GM18499 (cell line): Measurements from ENCODE around the gene TTL.

Experiments used
- ATAC-seq: cut with Tn5 transposase; IDR thresholded peaks from one replicate; pipeline ENCODE4 v1.9.1; 2021; ENCODE audit warnings: moderate number of reproducible peaks; ENCODE audit not compliant: insufficient read depth, unreplicated experiment

TTL gene

GRCh38 chr2:112572005-112572404 is 90.0 kb downstream of the TTL start:
- ATAC-seq, result no peak

- ATAC-seq, result no peak
Observed at GRCh38 chr2:112577756-112578155, 95.8 kb downstream of the TTL start.

GRCh38 chr2:112579241-112579640 is 97.3 kb downstream of the TTL start:
- ATAC-seq, result no peak

GRCh38 chr2:112580084-112580483 is 98.1 kb downstream of the TTL start:
- ATAC-seq, result no peak

GRCh38 chr2:112582314-112582746 is 100.4 kb downstream of the TTL start:
- no peak for ATAC-seq

GRCh38 chr2:112583497-112584133 is 101.7 kb downstream of the TTL start:
- no peak for ATAC-seq

GRCh38 chr2:112584134-112584890 is 102.4 kb downstream of the TTL start, which contains the start of gene CHCHD5:
Gene CHCHD5, plus strand, starts transcription at chr2:112584609. Its CDS starts 39 bp downstream, at chr2:112584648.
- peak; percentile 74 for ATAC-seq

GRCh38 chr2:112584891-112585250 is 102.9 kb downstream of the TTL start:
- ATAC-seq, result no peak

- ATAC-seq, result no peak
Observed at GRCh38 chr2:112585400-112585799, 103.4 kb downstream of the TTL start.

- no peak for ATAC-seq
Observed at GRCh38 chr2:112585873-112586464, 104.0 kb downstream of the TTL start.

GRCh38 chr2:112588611-112589045 is 106.7 kb downstream of the TTL start:
- no peak for ATAC-seq
